ENCODE results near the gene AKR1B15. TPM values are rescaled to one million over a fixed set of nuclear protein-coding genes. Genes with fewer than 3 reads are reported as not detected.
"Not testable (repeated sequence)": the region's sequence is repeated elsewhere in the genome, so short reads cannot be mapped to it uniquely, and the experiment has no call there.

Gene AKR1B15
- polyA plus RNA-seq, 2 donors, result 0.24 to 0.86 TPM

DNA sequence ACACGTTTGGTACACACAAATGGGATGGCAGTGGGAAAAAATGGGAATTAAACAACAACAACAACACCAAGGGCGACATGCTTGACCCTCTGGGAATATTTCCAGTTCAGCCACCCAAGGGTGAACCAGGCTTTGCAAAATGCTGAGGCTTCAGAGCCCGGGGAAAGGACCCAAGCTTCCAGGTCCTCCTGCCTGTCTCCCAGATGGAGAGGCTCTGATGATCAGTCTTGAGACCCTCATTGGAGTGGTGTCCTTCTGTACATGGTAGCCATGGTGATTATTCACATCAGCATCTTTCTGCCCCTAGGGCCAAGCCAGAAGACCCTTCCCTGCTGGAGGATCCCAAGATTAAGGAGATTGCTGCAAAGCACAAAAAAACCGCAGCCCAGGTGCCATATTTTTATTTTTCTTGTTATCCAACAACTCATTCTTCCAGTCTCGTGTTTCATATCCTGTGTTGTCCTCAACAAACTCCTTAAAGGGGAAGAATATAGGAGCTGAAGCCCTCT, 11.6 kb upstream of the AKR1B15 start:
- not testable (repeated sequence) for H3K27me3 ChIP-seq (ENCODE audit: control insufficient read depth in 1 of 2, insufficient read depth in 2 of 2, low read length in 2 of 2); H3K9me3 ChIP-seq (ENCODE audit: control insufficient read depth in 2 of 2, insufficient read depth in 1 of 2, low read depth in 1 of 2, low read length in 1 of 2); H3K36me3 ChIP-seq (ENCODE audit: control insufficient read depth in 2 of 2, insufficient read depth in 2 of 2, low read length in 1 of 2); H3K4me1 ChIP-seq (ENCODE audit: control insufficient read depth in 2 of 2, insufficient read depth in 2 of 2, low read length in 1 of 2); H3K27ac ChIP-seq (ENCODE audit: low read depth in 2 of 2, low read length in 1 of 2); H3K4me3 ChIP-seq (ENCODE audit: low read depth in 1 of 2, low read length in 2 of 2)
- 78 to 86% methylated on average over 5 of the region's 5 CpGs for WGBS, 2 donors

DNA sequence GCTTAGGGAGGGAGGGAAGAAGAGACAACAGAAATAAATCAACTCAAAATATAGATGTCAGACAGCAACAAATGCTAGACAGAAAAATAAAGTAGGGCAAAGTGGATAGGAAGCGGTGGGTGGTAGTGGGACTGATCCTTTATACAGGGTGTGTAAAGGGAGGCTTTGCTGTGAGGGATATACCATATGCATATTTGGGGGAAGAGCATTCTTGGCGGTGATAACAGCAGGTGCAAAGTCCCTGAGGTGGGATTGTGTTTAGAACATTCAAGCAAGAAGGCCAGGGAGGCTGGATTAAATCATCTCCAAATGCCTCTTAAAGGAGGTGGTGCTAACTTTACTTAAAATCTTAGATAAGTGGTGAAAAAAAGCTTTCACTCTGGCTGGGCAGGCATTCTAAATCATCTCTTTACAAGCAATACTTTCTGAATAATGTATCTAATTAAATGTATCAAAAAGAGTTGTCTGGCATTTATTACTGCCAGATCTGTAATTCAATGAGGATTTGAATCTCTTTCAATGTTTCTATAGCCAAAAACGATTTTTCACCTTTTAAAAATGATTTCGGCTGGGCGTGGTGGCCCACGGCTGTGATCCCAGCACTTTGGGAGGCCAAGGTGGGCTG, 9.4 kb upstream of the AKR1B15 start:
- 89% methylated on average over 6 of the region's 6 CpGs for WGBS, 2 donors
- Histone ChIP-seq H3K9me3 (ENCODE audit: control insufficient read depth in 2 of 2, insufficient read depth in 1 of 2, low read depth in 1 of 2, low read length in 1 of 2) (no peaks in the 10 kb centered on the region), H3K4me3 (ENCODE audit: low read depth in 1 of 2, low read length in 2 of 2) (no peak overlapping the region), H3K27ac (ENCODE audit: low read depth in 2 of 2, low read length in 1 of 2) (no peak overlapping the region), H3K36me3 (ENCODE audit: control insufficient read depth in 2 of 2, insufficient read depth in 2 of 2, low read length in 1 of 2) (peaks cover 0 to 3% of the 10 kb centered on the region in 2 donors), H3K4me1 (ENCODE audit: control insufficient read depth in 2 of 2, insufficient read depth in 2 of 2, low read length in 1 of 2) (no peaks in the 10 kb centered on the region), H3K27me3 (ENCODE audit: control insufficient read depth in 1 of 2, insufficient read depth in 2 of 2, low read length in 2 of 2) (no peaks in the 10 kb centered on the region)

DNA sequence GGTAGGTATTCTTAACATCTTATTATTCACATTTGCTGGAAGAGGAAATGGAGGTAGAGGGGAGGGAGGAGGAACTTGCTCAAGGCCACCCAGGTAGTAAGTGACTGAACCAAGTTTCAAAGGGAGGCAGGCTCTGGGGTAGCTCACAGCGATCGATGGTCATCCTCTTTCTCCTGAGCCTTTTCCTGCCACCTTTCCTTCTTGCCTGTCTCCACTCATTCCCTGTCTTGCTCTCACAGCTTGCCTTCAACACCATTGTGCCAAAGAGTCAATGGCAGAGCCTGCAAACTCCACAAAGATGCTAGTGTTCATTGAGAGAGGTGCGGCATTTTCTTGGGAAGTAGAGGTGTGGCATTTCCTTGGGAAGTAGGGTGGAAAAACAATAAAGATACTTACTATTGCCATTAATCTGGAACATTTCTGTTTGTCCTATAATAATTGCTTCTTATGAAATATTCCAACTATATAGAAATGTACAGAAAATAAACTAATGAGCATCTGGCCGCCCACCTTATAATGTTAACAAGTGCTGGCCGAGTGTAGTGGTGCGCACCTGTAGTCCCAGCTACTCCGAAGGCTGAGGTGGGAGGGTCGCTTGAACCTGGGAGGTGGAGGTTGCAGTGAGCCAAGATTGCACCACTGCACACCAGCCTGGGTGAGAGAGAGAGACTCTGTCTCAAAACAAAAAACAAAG, 7.3 kb upstream of the AKR1B15 start:
- not testable (repeated sequence) for H3K9me3 ChIP-seq (ENCODE audit: control insufficient read depth in 2 of 2, insufficient read depth in 1 of 2, low read depth in 1 of 2, low read length in 1 of 2); H3K4me1 ChIP-seq (ENCODE audit: control insufficient read depth in 2 of 2, insufficient read depth in 2 of 2, low read length in 1 of 2); H3K36me3 ChIP-seq (ENCODE audit: control insufficient read depth in 2 of 2, insufficient read depth in 2 of 2, low read length in 1 of 2); H3K4me3 ChIP-seq (ENCODE audit: low read depth in 1 of 2, low read length in 2 of 2); H3K27me3 ChIP-seq (ENCODE audit: control insufficient read depth in 1 of 2, insufficient read depth in 2 of 2, low read length in 2 of 2); H3K27ac ChIP-seq (ENCODE audit: low read depth in 2 of 2, low read length in 1 of 2)
- 90 to 92% methylated on average over 8 of the region's 8 CpGs for WGBS, 2 donors

DNA sequence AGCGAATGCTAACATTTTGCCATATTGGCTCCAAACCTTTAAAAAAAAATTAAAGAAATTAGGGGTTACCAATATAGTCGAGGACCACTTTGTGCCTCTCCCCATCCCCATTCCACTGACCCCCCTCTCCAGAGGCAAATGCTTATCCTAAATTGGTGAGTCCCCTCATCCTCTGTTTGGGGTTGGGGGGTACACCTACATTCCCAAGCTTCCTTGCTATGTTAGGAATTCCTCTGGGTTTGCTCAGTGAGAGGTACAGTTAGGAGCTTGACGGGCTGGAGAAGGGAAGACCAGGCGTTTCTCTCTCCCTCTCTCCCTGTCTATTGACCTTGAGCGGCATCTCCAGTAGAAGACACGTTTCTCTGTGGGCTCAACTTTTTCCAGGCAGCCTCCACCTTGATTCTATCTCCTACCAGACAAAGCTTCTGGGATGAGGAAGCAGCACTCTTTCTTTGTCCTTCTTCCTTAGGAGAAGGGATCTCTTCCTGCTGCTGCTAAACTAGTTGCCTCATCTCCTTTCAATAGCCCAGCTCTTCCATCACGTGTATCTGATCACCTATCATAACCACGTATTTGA, 6.6 kb upstream of the AKR1B15 start:
- 70 to 80% methylated on average over 8 of the region's 8 CpGs for WGBS, 2 donors
- no peak overlapping the region for H3K27ac ChIP-seq (ENCODE audit: low read depth in 2 of 2, low read length in 1 of 2)
- H3K36me3 ChIP-seq (ENCODE audit: control insufficient read depth in 2 of 2, insufficient read depth in 2 of 2, low read length in 1 of 2), result peaks cover 0 to 3% of the 10 kb centered on the region in 2 donors
- H3K27me3 ChIP-seq (ENCODE audit: control insufficient read depth in 1 of 2, insufficient read depth in 2 of 2, low read length in 2 of 2), result no peaks in the 10 kb centered on the region
- no peaks in the 10 kb centered on the region for H3K4me1 ChIP-seq (ENCODE audit: control insufficient read depth in 2 of 2, insufficient read depth in 2 of 2, low read length in 1 of 2)
- H3K4me3 ChIP-seq (ENCODE audit: low read depth in 1 of 2, low read length in 2 of 2), result no peak overlapping the region
- no peaks in the 10 kb centered on the region for H3K9me3 ChIP-seq (ENCODE audit: control insufficient read depth in 2 of 2, insufficient read depth in 1 of 2, low read depth in 1 of 2, low read length in 1 of 2)

DNA sequence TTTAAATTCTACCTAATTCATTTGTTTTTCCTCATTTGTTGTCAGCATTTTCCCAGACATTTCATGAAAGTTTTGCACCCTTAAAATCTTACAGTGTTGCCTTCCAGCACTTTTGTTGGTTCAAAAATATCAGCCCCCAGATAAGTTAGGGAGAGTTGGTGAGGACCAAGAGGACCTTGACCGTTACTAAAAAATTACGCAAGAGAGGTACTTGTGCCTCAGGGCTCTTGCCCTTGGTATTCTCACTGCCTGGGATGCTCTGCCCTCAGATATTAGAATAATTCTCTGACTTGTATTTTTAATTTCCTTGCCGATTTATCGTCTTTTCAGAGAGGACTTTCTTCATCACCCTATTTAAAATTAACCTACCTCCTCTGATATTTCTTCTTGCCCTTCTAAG, 3.5 kb upstream of the AKR1B15 start:
- Histone ChIP-seq H3K36me3 (ENCODE audit: control insufficient read depth in 2 of 2, insufficient read depth in 2 of 2, low read length in 1 of 2) (peaks cover 0 to 3% of the 10 kb centered on the region in 2 donors), H3K9me3 (ENCODE audit: control insufficient read depth in 2 of 2, insufficient read depth in 1 of 2, low read depth in 1 of 2, low read length in 1 of 2) (no peaks in the 10 kb centered on the region), H3K27me3 (ENCODE audit: control insufficient read depth in 1 of 2, insufficient read depth in 2 of 2, low read length in 2 of 2) (no peaks in the 10 kb centered on the region), H3K27ac (ENCODE audit: low read depth in 2 of 2, low read length in 1 of 2) (no peak overlapping the region), H3K4me1 (ENCODE audit: control insufficient read depth in 2 of 2, insufficient read depth in 2 of 2, low read length in 1 of 2) (peaks cover 0 to 1% of the 10 kb centered on the region in 2 donors), H3K4me3 (ENCODE audit: low read depth in 1 of 2, low read length in 2 of 2) (no peak overlapping the region)
- 86 to 88% methylated on average over 4 of the region's 4 CpGs for WGBS, 2 donors

DNA sequence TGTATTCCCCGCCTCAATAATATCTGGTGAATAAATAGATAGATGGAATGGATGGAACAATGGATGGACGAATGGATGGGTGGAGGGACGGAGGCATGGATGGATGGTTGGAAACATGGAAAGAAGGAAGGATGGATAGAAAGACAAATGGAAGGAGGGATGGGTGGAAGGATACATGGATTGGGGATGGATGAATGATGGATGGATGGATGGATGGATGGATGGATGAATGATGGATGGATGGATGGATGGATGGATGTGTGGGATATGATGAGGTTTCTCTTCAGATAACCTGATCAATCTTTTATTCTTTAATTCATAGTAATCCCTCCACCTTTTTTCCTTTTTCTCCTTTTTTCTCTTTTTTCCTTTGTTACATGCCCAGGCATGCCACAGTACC, 3.0 kb upstream of the AKR1B15 start:
- H3K36me3 ChIP-seq (ENCODE audit: control insufficient read depth in 2 of 2, insufficient read depth in 2 of 2, low read length in 1 of 2), result peaks cover 0 to 3% of the 10 kb centered on the region in 2 donors
- H3K27ac ChIP-seq (ENCODE audit: low read depth in 2 of 2, low read length in 1 of 2), result no peak overlapping the region
- WGBS, 2 donors, result 91% methylated on average over 3 of the region's 3 CpGs
- peaks cover 0 to 1% of the 10 kb centered on the region in 2 donors for H3K4me1 ChIP-seq (ENCODE audit: control insufficient read depth in 2 of 2, insufficient read depth in 2 of 2, low read length in 1 of 2)
- H3K27me3 ChIP-seq (ENCODE audit: control insufficient read depth in 1 of 2, insufficient read depth in 2 of 2, low read length in 2 of 2), result no peaks in the 10 kb centered on the region
- H3K9me3 ChIP-seq (ENCODE audit: control insufficient read depth in 2 of 2, insufficient read depth in 1 of 2, low read depth in 1 of 2, low read length in 1 of 2), result no peaks in the 10 kb centered on the region
- no peak overlapping the region for H3K4me3 ChIP-seq (ENCODE audit: low read depth in 1 of 2, low read length in 2 of 2)

DNA sequence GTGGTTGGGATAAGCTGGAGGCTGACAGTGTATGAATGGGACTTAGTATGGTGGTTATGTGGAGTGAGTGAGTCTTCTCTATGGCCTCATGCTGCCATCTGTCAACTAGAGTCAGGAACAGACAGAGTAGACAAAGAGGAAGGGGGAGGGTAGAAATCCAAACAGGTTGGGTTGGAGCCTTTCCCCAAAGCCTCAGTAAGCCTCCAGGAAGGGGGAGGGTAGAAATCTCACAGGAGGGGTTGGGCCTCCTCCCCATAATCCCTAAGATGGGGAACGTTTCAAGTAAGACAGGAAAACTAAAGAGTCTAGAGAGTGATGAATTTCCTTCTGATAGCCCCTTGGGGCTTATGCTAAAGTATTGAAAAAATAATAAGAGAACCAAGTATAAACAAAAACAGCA, 2.0 kb upstream of the AKR1B15 start:
- Histone ChIP-seq H3K36me3 (ENCODE audit: control insufficient read depth in 2 of 2, insufficient read depth in 2 of 2, low read length in 1 of 2) (no peaks in the 10 kb centered on the region), H3K4me1 (ENCODE audit: control insufficient read depth in 2 of 2, insufficient read depth in 2 of 2, low read length in 1 of 2) (peaks cover 0 to 1% of the 10 kb centered on the region in 2 donors), H3K9me3 (ENCODE audit: control insufficient read depth in 2 of 2, insufficient read depth in 1 of 2, low read depth in 1 of 2, low read length in 1 of 2) (no peaks in the 10 kb centered on the region), H3K4me3 (ENCODE audit: low read depth in 1 of 2, low read length in 2 of 2) (no peak overlapping the region), H3K27ac (ENCODE audit: low read depth in 2 of 2, low read length in 1 of 2) (peak overlapping the region in 1 of 2 donors; percentile 40), H3K27me3 (ENCODE audit: control insufficient read depth in 1 of 2, insufficient read depth in 2 of 2, low read length in 2 of 2) (no peaks in the 10 kb centered on the region)
- WGBS, 2 donors, result 0 to 3% methylated on average over 1 of the region's 1 CpG

DNA sequence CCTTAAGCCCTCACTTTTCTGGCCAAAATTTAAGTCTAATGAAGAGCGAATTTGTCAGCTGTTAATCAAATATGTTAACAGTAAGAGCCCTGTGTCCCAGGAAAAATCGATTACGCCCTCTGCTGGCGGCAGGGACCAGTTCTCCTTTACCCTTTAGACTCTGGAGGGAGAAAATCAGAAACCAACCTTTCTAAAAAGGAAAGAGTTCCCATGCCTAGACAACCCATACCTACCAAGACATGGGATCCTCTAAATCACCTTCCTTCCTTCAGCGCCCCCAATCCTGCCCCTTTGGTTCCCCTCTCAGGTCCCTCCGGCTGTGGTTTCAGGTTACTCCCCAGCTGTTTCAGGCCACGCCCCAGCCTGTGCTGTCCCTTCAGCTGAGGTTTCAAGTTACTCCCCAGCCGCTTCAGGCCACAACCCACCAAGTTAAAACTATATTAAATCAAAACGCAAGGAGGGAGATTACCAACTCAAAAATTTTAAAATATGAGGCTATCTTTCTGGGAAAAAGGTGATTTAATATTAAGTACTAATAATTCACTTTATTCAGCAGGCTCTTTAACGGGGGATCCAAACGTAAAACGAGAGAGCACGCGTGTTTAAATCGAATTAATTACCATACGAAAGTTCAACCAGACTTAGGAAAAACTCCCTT, 1.4 kb upstream of the AKR1B15 start:
- Histone ChIP-seq H3K27me3 (ENCODE audit: control insufficient read depth in 1 of 2, insufficient read depth in 2 of 2, low read length in 2 of 2) (no peaks in the 10 kb centered on the region), H3K4me1 (ENCODE audit: control insufficient read depth in 2 of 2, insufficient read depth in 2 of 2, low read length in 1 of 2) (peaks cover 0 to 1% of the 10 kb centered on the region in 2 donors), H3K27ac (ENCODE audit: low read depth in 2 of 2, low read length in 1 of 2) (peak overlapping the region; percentile 46 to 71), H3K36me3 (ENCODE audit: control insufficient read depth in 2 of 2, insufficient read depth in 2 of 2, low read length in 1 of 2) (no peaks in the 10 kb centered on the region), H3K4me3 (ENCODE audit: low read depth in 1 of 2, low read length in 2 of 2) (peak overlapping the region; percentile 10 to 40), H3K9me3 (ENCODE audit: control insufficient read depth in 2 of 2, insufficient read depth in 1 of 2, low read depth in 1 of 2, low read length in 1 of 2) (no peaks in the 10 kb centered on the region)
- 8 to 10% methylated on average over 16 of the region's 16 CpGs for WGBS, 2 donors

DNA sequence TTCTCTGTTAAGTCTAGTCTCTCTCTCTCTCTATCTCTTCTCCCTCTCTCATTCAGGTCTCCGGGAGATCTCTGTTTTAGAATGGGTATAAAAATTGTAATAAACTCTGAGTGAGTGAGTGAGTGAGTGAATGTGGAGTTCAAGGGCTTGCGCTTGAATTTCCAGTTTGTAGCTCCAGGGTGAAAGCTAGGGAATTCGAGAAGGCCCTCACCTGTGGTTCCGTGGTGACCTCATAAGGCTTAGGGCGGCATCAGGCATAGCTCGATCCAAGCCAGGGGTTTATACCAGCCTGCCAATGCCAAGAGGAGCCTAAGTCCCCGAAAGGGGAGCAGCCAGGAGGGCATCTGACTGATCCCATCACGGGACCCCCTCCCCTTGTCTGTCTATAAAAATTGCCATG, 456 bp downstream of the AKR1B15 start:
- no peak overlapping the region for H3K4me3 ChIP-seq (ENCODE audit: low read depth in 1 of 2, low read length in 2 of 2)
- H3K27me3 ChIP-seq (ENCODE audit: control insufficient read depth in 1 of 2, insufficient read depth in 2 of 2, low read length in 2 of 2), result no peaks in the 10 kb centered on the region
- WGBS, 2 donors, result 84 to 86% methylated on average over 8 of the region's 8 CpGs
- peaks cover 0 to 1% of the 10 kb centered on the region in 2 donors for H3K4me1 ChIP-seq (ENCODE audit: control insufficient read depth in 2 of 2, insufficient read depth in 2 of 2, low read length in 1 of 2)
- no peaks in the 10 kb centered on the region for H3K9me3 ChIP-seq (ENCODE audit: control insufficient read depth in 2 of 2, insufficient read depth in 1 of 2, low read depth in 1 of 2, low read length in 1 of 2)
- no peaks in the 10 kb centered on the region for H3K36me3 ChIP-seq (ENCODE audit: control insufficient read depth in 2 of 2, insufficient read depth in 2 of 2, low read length in 1 of 2)
- H3K27ac ChIP-seq (ENCODE audit: low read depth in 2 of 2, low read length in 1 of 2), result no peak overlapping the region
